ENCODE data around the gene TMEM222. TPM values are rescaled to one million over a fixed set of nuclear protein-coding genes. Genes with fewer than 3 reads are reported as not detected.
A peak's percentile ranks its signal among the peaks of the same experiment; 100 is the strongest.

The TMEM222 gene
- total RNA-seq, 2 experiments from 2014 or later: 22.0 to 25.4 TPM

DNA sequence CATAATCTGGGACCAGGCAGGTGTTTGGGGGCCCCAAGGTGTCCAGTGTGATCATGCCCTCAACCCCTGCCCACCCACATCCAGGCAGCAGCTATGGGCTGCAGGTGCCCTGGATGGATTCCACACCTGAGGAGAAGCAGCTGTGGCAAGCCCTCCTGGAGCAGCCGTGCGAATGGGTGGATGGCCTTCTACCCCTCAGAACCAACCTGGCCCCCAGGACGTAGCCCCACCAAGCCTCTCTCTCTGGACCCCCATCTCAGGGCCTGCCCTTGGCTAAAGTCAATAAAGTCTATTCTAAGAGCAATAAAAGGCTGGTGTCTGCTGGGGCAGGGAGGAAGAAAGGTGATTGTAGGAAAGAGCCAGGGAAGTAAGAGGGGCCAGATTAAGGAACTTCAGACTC is 31.7 kb downstream of the TMEM222 start:
- intact Hi-C loops (cut with micrococcal nuclease): no loop called here
- DNase-seq (no peak), ATAC-seq (no peak)
- peaks cover 34% of the 10 kb centered on the region for H3K4me1 Mint-ChIP-seq (ENCODE audit: low read depth)
- H3K27ac Mint-ChIP-seq: peak overlapping the region; percentile 20
- H3K9me3 Mint-ChIP-seq: no peaks in the 10 kb centered on the region
- no peaks in the 10 kb centered on the region for H3K27me3 Mint-ChIP-seq
- no peak for TF ChIP-seq CTCF (IDR thresholded peaks at IDR 0.05)
- ChIA-PET CTCF (interaction anchor here (1.1 to 8.9 kb wide), 5 partner anchors 10 to 54 kb away, joined by 3 to 91 read pairs (median 75); partner anchors contain the start of genes CD164L2 and SYTL1), POLR2A (interaction anchor here (1.1 to 6.7 kb wide), 3 partner anchors 9 to 17 kb away, joined by 4 to 61 read pairs (median 4); partner anchors contain the start of gene SYTL1)
- H3K4me3 Mint-ChIP-seq: no peak overlapping the region
- H3K36me3 Mint-ChIP-seq (ENCODE audit: low read depth): peaks cover 2% of the 10 kb centered on the region

DNA sequence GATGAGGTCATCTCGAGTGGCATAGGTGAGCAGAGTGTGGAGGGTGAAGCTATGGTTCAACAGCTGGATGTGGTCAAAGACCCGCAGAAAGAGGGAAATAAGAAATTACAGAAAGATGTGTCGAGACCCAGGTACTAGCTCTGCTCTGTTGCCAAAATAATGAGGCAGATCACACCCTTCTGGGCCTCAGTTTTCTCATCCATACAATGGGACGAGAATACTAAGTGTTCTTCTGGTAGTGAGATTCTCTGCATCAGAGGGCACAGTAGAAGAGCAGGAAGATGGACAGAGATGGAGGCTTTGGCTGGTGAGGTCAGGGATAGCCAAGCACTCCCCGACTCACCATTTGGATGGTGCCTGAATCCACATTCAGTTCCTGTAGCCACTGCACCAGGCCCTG is 33.7 kb downstream of the TMEM222 start:
- Mint-ChIP-seq H3K4me3 (peak overlapping the region; percentile 75), H3K9me3 (no peaks in the 10 kb centered on the region), H3K36me3 (ENCODE audit: low read depth) (peaks cover 2% of the 10 kb centered on the region), H3K27ac (peak overlapping the region; percentile 90), H3K27me3 (peaks cover 2% of the 10 kb centered on the region), H3K4me1 (ENCODE audit: low read depth) (peaks cover 44% of the 10 kb centered on the region)
- CTCF ChIA-PET: interaction anchor here (1.0 to 8.9 kb wide), 8 partner anchors 12 to 251 kb away, joined by 3 to 91 read pairs (median 56); partner anchors contain the start of genes CD164L2, GPR3, MAP3K6 and SYTL1
- intact Hi-C loops (cut with micrococcal nuclease): no loop called here
- no peak for TF ChIP-seq CTCF (IDR thresholded peaks at IDR 0.05)
- POLR2A ChIA-PET: interaction anchor here (1.0 to 6.7 kb wide), 8 partner anchors 10 to 43 kb away, joined by 3 to 61 read pairs (median 6); partner anchors contain the start of genes MAP3K6 and SYTL1
- DNase-seq (no peak), ATAC-seq (no peak)

DNA sequence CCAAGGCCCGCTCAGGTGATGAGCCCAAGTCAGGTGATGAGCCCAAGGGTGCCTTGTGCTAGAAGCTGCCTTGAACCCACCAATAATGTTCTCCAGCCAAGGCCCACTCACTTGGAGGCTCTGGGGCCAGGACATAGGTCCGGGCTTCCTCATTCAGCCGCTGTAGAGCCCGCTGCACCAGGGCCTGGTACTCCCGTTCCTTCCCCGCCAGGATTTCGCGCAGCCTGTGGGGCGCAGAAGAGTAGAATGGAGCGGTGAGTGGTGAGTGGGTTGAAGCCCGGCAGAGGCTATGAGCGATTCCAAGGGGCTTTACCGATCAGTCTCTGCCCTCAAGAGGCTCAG is 34.3 kb downstream of the TMEM222 start:
- CTCF ChIA-PET: interaction anchor here (1.0 to 8.9 kb wide), 13 partner anchors 13 to 306 kb away, joined by 3 to 91 read pairs (median 16); partner anchors contain the start of genes CD164L2, GPR3, MAP3K6 and SYTL1
- H3K27me3 Mint-ChIP-seq: peaks cover 2% of the 10 kb centered on the region
- DNase-seq: no peak
- H3K36me3 Mint-ChIP-seq (ENCODE audit: low read depth): peaks cover 2% of the 10 kb centered on the region
- peak overlapping the region; percentile 90 for H3K27ac Mint-ChIP-seq
- POLR2A ChIA-PET: interaction anchor here (1.0 to 6.7 kb wide), 8 partner anchors 10 to 42 kb away, joined by 3 to 61 read pairs (median 6); partner anchors contain the start of genes MAP3K6 and SYTL1
- no peaks in the 10 kb centered on the region for H3K9me3 Mint-ChIP-seq
- intact Hi-C loops (cut with micrococcal nuclease): no loop called here
- H3K4me3 Mint-ChIP-seq: peak overlapping the region; percentile 75
- no peak for TF ChIP-seq CTCF (IDR thresholded peaks at IDR 0.05)
- H3K4me1 Mint-ChIP-seq (ENCODE audit: low read depth): peaks cover 44% of the 10 kb centered on the region
- no peak for ATAC-seq

- ATAC-seq: peak; percentile 72
- TF ChIP-seq CTCF (IDR thresholded peaks at IDR 0.05): no peak
- peaks cover 2% of the 10 kb centered on the region for H3K36me3 Mint-ChIP-seq (ENCODE audit: low read depth)
- H3K27me3 Mint-ChIP-seq: peaks cover 2% of the 10 kb centered on the region
- H3K4me3 Mint-ChIP-seq: peak overlapping the region; percentile 75
- no peaks in the 10 kb centered on the region for H3K9me3 Mint-ChIP-seq
- intact Hi-C loops (cut with micrococcal nuclease): no loop called here
- peak; percentile 80 for DNase-seq
- POLR2A ChIA-PET: interaction anchor here (0.7 to 6.7 kb wide), 11 partner anchors 8 to 60 kb away, joined by 3 to 61 read pairs (median 4); partner anchors contain the start of genes MAP3K6 and SYTL1
- peak overlapping the region; percentile 90 for H3K27ac Mint-ChIP-seq
- CTCF ChIA-PET: interaction anchor here (0.8 to 8.9 kb wide), 28 partner anchors 8 to 306 kb away, joined by 3 to 91 read pairs (median 6); partner anchors contain the start of genes CD164L2, FCN3, GPR3 and MAP3K6
- peaks cover 44% of the 10 kb centered on the region for H3K4me1 Mint-ChIP-seq (ENCODE audit: low read depth)
These were observed 34.8 kb downstream of the TMEM222 start for GRCh38 chr1:27356619-27357280.

Data from activated CD8-positive, alpha-beta T cell treated with anti-CD3 and anti-CD28 coated beads for 36 hours (primary cell).